GM19468 (cell line): ENCODE results near the gene LRCH1.

Source experiments
- ATAC-seq: cut with Tn5 transposase; IDR thresholded peaks from one replicate; pipeline ENCODE4 v1.9.1; 2021; ENCODE audit warnings: mild to moderate bottlenecking, moderate library complexity, moderate number of reproducible peaks; ENCODE audit not compliant: unreplicated experiment; ENCODE audit errors: extremely low read depth

Gene LRCH1

GRCh38 chr13:46679369-46680120 lies 126.6 kb downstream of the LRCH1 start:
- peak; percentile 59 for ATAC-seq

- no peak for ATAC-seq
Measured at GRCh38 chr13:46682015-46682414, 129.0 kb downstream of the LRCH1 start.

- no peak for ATAC-seq
Measured at GRCh38 chr13:46682707-46683106, 129.7 kb downstream of the LRCH1 start.

- ATAC-seq = no peak
Measured at GRCh38 chr13:46683676-46684260, 130.8 kb downstream of the LRCH1 start.

GRCh38 chr13:46684287-46685001 lies 131.5 kb downstream of the LRCH1 start:
- ATAC-seq = no peak

- no peak for ATAC-seq
Measured at GRCh38 chr13:46685006-46685730, 132.2 kb downstream of the LRCH1 start.

GRCh38 chr13:46686171-46686570 lies 133.2 kb downstream of the LRCH1 start:
- no peak for ATAC-seq

- ATAC-seq = no peak
Measured at GRCh38 chr13:46687810-46688209, 134.8 kb downstream of the LRCH1 start.

GRCh38 chr13:46688306-46688705 lies 135.3 kb downstream of the LRCH1 start:
- no peak for ATAC-seq

- no peak for ATAC-seq
Measured at GRCh38 chr13:46698014-46698413, 145.0 kb downstream of the LRCH1 start.

- ATAC-seq = no peak
Measured at GRCh38 chr13:46698910-46699460, 146.0 kb downstream of the LRCH1 start.

- no peak for ATAC-seq
Measured at GRCh38 chr13:46712524-46712923, 159.6 kb downstream of the LRCH1 start.

- no peak for ATAC-seq
Measured at GRCh38 chr13:46715363-46715762, 162.4 kb downstream of the LRCH1 start.

- no peak for ATAC-seq
Measured at GRCh38 chr13:46716821-46717220, 163.9 kb downstream of the LRCH1 start.

GRCh38 chr13:46717275-46717674 lies 164.3 kb downstream of the LRCH1 start:
- ATAC-seq = no peak

GRCh38 chr13:46717856-46718255 lies 164.9 kb downstream of the LRCH1 start:
- no peak for ATAC-seq

- ATAC-seq = no peak
Measured at GRCh38 chr13:46720189-46720588, 167.2 kb downstream of the LRCH1 start.

GRCh38 chr13:46721054-46721453 lies 168.1 kb downstream of the LRCH1 start:
- ATAC-seq = no peak

- no peak for ATAC-seq
Measured at GRCh38 chr13:46726347-46726746, 173.4 kb downstream of the LRCH1 start.

GRCh38 chr13:46728777-46729176 lies 175.8 kb downstream of the LRCH1 start:
- no peak for ATAC-seq
